GM12873 (cell line): Measurements from ENCODE around the gene DPEP1.

ENCODE experiments used
- CTCF ChIP-seq: IDR thresholded peaks from 2 replicates; pipeline ENCODE4 v1.5.1; 2012; ENCODE audit warnings: low read depth, mild to moderate bottlenecking, moderate library complexity, low read length, control low read depth; ENCODE audit not compliant: insufficient read depth; ENCODE audit errors: missing control alignments

The DPEP1 gene

GRCh38 chr16:89613231-89613953, at the start of gene DPEP1:
TSS of gene DPEP1 (plus strand) at chr16:89613642. CDS start at chr16:89630411, 16,769 bp downstream.
- TF ChIP-seq CTCF, result no peak

- no peak for TF ChIP-seq CTCF
Observed at GRCh38 chr16:89564476-89565255, 48.8 kb upstream of the DPEP1 start.

- TF ChIP-seq CTCF, result no peak
Observed at GRCh38 chr16:89565256-89565505, 48.3 kb upstream of the DPEP1 start.

- TF ChIP-seq CTCF, result peak; percentile 72
Observed at GRCh38 chr16:89565506-89566372, 47.7 kb upstream of the DPEP1 start.

- no peak for TF ChIP-seq CTCF
Observed at GRCh38 chr16:89567656-89568594, 45.5 kb upstream of the DPEP1 start.

- no peak for TF ChIP-seq CTCF
Observed at GRCh38 chr16:89569506-89570341, 43.7 kb upstream of the DPEP1 start.
